GM12878 (cell line): ENCODE measurements around the gene MYCBPAP. TPM values are rescaled to one million over a fixed set of nuclear protein-coding genes. Genes with fewer than 3 reads are reported as not detected.

Experiments used
- CREB1 ChIP-seq: IDR thresholded peaks from 2 replicates; pipeline ENCODE4 v1.6.1; 2012; ENCODE audit warnings: low read depth, mild to moderate bottlenecking, inconsistent platforms
- DPF2 ChIP-seq: fragments of 450-650 bp; IDR thresholded peaks from 2 replicates; pipeline ENCODE4 v1.6.1; 2017; ENCODE audit warnings: mild to moderate bottlenecking
- IKZF2 ChIP-seq, 2 experiments: fragments of 450-650 bp; IDR thresholded peaks; 2 replicates each; pipeline ENCODE4 v1.6.1; 2017; ENCODE audit warnings: mild to moderate bottlenecking in 2 of 2, moderate library complexity in 2 of 2
- LARP7 ChIP-seq: fragments of 450-650 bp; IDR thresholded peaks from 2 replicates; pipeline ENCODE4 v1.6.1; 2017; ENCODE audit warnings: mild to moderate bottlenecking
- MLLT1 ChIP-seq: fragments of 450-650 bp; IDR thresholded peaks from 2 replicates; pipeline ENCODE4 v1.6.1; 2016; ENCODE audit warnings: mild to moderate bottlenecking
- NR2C2 ChIP-seq: IDR thresholded peaks from 2 replicates; pipeline ENCODE4 v1.6.1; 2011; ENCODE audit warnings: borderline replicate concordance, low read depth; ENCODE audit not compliant: control insufficient read depth, insufficient read length
- POLR2A ChIP-seq: IDR thresholded peaks from 2 replicates; pipeline ENCODE4 v1.6.1; 2011; ENCODE audit warnings: low read depth, mild to moderate bottlenecking, low read length
- SMAD5 ChIP-seq: IDR thresholded peaks from 2 replicates; pipeline ENCODE4 v1.6.1; 2016; ENCODE audit warnings: antibody characterized with exemption, low read depth
- SMARCA5 ChIP-seq: fragments of 450-650 bp; IDR thresholded peaks from 2 replicates; pipeline ENCODE4 v1.6.1; 2017; ENCODE audit warnings: mild to moderate bottlenecking
- SMC3 ChIP-seq: IDR thresholded peaks from 2 replicates; pipeline ENCODE4 v1.6.1; 2011; ENCODE audit warnings: low read length, improper control_type of control experiment, borderline replicate concordance
- SREBF2 ChIP-seq: IDR thresholded peaks from 2 replicates; pipeline ENCODE4 v1.6.1; 2012; ENCODE audit warnings: mild to moderate bottlenecking, low read length
- SUZ12 ChIP-seq: fragments of 200-600 bp; sonication (generic); IDR thresholded peaks from one replicate; pipeline ENCODE4 v1.6.1; 2018; ENCODE audit warnings: antibody characterized with exemption, mild to moderate bottlenecking; ENCODE audit not compliant: unreplicated experiment
- TBL1XR1 ChIP-seq: IDR thresholded peaks from 2 replicates; pipeline ENCODE4 v1.6.1; 2012; ENCODE audit warnings: low read depth, low read length, improper control_type of control experiment
- YBX1 ChIP-seq: fragments of 450-650 bp; IDR thresholded peaks from 2 replicates; pipeline ENCODE4 v1.6.1; 2016; ENCODE audit warnings: antibody characterized with exemption
- ZBED1 ChIP-seq: IDR thresholded peaks from 2 replicates; pipeline ENCODE4 v1.6.1; 2016; ENCODE audit warnings: borderline replicate concordance
- ZBTB4 ChIP-seq: fragments of 450-650 bp; formaldehyde crosslinking; IDR thresholded peaks from 2 replicates; pipeline ENCODE4 v1.4.0; 2022; ENCODE audit warnings: mild to moderate bottlenecking, moderate library complexity
- polyA plus RNA-seq, 11 experiments: library from polyadenylated mRNA; depleted of rRNA in 4 of 11; unstranded in 6 of 11; stranded (reverse) in 5 of 11; fragments of >200 nt; fragmentation: Nextera tagmentation in 4 of 11; fragmentation: Illumina TruSeq in 1 of 11; extraction: Ambion mirVana in 4 of 11; extraction: Trizol in 1 of 11; gene quantifications; 1 replicate in 1 of 11; 2 replicates in 10 of 11; pipeline versions ENCODE4 v1.2.1 to v1.2.3, GENCODE V29; 2011 to 2016; ENCODE audit warnings: inconsistent platforms in 2 of 11, missing spikeins in 2 of 11, low read depth in 1 of 11
- total RNA-seq, 4 experiments: library from RNA; depleted of rRNA in 3 of 4; stranded (reverse); fragments of >200 nt in 3 of 4; fragmentation: Illumina TruSeq in 1 of 4; extraction: Trizol in 1 of 4; gene quantifications; 2 replicates each; pipeline versions ENCODE4 v1.2.1 to v1.2.3, GENCODE V29; 2013 to 2021
- TF ChIP-seq, protein P1 (sequence below): fragments of 450-650 bp; IDR thresholded peaks from 2 replicates; pipeline ENCODE4 v1.6.1; 2017; ENCODE audit warnings: mild to moderate bottlenecking, moderate library complexity
- TF ChIP-seq, protein P2 (sequence below): IDR thresholded peaks from 2 replicates; pipeline ENCODE4 v1.6.1; 2012; ENCODE audit warnings: improper control_type of control experiment, low read depth, low read length; ENCODE audit not compliant: insufficient replicate concordance

Gene MYCBPAP
- total and polyA plus RNA-seq, 10 of the 15 experiments (the other 5 are each of a cell fraction or from before 2014, with no cell fraction given) = 0.23 to 2.7 (median 1.5) TPM

DNA sequence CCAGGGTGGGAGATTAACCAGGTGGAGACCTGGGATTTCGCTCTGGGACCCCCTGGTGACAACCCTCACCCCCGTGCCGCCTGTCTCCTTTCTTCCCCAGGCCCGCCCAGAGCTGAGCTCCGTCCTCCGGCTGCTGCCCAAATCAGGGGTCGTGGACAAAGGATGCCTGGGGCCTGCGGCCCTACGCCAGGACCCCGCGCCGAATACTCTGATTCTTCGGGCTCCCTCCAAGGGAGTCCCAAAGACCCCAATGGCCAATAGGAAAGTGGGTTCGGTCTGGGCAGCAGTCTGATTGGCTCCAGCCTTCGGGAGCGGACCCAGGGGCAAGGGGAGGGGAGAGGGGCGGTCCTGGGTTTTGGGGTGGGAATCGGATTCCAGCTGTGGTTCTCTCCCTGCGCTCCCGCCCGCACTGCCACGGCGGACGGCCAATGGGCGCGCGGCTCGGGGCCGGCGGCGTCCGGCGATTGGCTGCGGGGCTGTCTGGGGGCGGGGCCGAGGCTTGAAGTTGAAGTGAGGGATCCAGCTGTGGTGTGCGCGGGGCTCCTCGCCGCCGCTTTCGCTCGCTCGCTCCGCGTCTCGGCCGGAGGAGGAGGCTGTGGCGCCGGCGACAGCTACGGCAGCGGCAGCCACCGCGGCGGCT is 52.1 kb downstream of the MYCBPAP start, which contains the start of gene CACNA1G (continued):
- TF ChIP-seq, protein P1, sequence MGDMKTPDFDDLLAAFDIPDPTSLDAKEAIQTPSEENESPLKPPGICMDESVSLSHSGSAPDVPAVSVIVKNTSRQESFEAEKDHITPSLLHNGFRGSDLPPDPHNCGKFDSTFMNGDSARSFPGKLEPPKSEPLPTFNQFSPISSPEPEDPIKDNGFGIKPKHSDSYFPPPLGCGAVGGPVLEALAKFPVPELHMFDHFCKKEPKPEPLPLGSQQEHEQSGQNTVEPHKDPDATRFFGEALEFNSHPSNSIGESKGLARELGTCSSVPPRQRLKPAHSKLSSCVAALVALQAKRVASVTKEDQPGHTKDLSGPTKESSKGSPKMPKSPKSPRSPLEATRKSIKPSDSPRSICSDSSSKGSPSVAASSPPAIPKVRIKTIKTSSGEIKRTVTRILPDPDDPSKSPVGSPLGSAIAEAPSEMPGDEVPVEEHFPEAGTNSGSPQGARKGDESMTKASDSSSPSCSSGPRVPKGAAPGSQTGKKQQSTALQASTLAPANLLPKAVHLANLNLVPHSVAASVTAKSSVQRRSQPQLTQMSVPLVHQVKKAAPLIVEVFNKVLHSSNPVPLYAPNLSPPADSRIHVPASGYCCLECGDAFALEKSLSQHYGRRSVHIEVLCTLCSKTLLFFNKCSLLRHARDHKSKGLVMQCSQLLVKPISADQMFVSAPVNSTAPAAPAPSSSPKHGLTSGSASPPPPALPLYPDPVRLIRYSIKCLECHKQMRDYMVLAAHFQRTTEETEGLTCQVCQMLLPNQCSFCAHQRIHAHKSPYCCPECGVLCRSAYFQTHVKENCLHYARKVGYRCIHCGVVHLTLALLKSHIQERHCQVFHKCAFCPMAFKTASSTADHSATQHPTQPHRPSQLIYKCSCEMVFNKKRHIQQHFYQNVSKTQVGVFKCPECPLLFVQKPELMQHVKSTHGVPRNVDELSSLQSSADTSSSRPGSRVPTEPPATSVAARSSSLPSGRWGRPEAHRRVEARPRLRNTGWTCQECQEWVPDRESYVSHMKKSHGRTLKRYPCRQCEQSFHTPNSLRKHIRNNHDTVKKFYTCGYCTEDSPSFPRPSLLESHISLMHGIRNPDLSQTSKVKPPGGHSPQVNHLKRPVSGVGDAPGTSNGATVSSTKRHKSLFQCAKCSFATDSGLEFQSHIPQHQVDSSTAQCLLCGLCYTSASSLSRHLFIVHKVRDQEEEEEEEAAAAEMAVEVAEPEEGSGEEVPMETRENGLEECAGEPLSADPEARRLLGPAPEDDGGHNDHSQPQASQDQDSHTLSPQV = no peak
- no peak for TF ChIP-seq SREBF2
- no peak for TF ChIP-seq IKZF2 (IDR thresholded peaks at IDR 0.05)
- TF ChIP-seq NR2C2 = no peak
- TF ChIP-seq CREB1 = no peak
- no peak for TF ChIP-seq ZBED1
- TF ChIP-seq SMC3 = no peak
- TF ChIP-seq, protein P2, sequence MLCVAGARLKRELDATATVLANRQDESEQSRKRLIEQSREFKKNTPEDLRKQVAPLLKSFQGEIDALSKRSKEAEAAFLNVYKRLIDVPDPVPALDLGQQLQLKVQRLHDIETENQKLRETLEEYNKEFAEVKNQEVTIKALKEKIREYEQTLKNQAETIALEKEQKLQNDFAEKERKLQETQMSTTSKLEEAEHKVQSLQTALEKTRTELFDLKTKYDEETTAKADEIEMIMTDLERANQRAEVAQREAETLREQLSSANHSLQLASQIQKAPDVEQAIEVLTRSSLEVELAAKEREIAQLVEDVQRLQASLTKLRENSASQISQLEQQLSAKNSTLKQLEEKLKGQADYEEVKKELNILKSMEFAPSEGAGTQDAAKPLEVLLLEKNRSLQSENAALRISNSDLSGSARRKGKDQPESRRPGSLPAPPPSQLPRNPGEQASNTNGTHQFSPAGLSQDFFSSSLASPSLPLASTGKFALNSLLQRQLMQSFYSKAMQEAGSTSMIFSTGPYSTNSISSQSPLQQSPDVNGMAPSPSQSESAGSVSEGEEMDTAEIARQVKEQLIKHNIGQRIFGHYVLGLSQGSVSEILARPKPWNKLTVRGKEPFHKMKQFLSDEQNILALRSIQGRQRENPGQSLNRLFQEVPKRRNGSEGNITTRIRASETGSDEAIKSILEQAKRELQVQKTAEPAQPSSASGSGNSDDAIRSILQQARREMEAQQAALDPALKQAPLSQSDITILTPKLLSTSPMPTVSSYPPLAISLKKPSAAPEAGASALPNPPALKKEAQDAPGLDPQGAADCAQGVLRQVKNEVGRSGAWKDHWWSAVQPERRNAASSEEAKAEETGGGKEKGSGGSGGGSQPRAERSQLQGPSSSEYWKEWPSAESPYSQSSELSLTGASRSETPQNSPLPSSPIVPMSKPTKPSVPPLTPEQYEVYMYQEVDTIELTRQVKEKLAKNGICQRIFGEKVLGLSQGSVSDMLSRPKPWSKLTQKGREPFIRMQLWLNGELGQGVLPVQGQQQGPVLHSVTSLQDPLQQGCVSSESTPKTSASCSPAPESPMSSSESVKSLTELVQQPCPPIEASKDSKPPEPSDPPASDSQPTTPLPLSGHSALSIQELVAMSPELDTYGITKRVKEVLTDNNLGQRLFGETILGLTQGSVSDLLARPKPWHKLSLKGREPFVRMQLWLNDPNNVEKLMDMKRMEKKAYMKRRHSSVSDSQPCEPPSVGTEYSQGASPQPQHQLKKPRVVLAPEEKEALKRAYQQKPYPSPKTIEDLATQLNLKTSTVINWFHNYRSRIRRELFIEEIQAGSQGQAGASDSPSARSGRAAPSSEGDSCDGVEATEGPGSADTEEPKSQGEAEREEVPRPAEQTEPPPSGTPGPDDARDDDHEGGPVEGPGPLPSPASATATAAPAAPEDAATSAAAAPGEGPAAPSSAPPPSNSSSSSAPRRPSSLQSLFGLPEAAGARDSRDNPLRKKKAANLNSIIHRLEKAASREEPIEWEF = no peak
- no peak for TF ChIP-seq POLR2A
- no peak for TF ChIP-seq SUZ12
- no peak for TF ChIP-seq ZBTB4
- no peak for TF ChIP-seq DPF2
- TF ChIP-seq SMAD5 = no peak
- TF ChIP-seq TBL1XR1 = no peak
- TF ChIP-seq LARP7 = no peak
- no peak for TF ChIP-seq SMARCA5
- TF ChIP-seq MLLT1 = no peak
- TF ChIP-seq YBX1 = no peak
